ENCODE results near the gene KPTN. TPM values are rescaled to one million over a fixed set of nuclear protein-coding genes. Genes with fewer than 3 reads are reported as not detected.

Gene KPTN
- polyA plus RNA-seq, 3 donors, result 9.5 to 9.7 (median 9.5) TPM

DNA sequence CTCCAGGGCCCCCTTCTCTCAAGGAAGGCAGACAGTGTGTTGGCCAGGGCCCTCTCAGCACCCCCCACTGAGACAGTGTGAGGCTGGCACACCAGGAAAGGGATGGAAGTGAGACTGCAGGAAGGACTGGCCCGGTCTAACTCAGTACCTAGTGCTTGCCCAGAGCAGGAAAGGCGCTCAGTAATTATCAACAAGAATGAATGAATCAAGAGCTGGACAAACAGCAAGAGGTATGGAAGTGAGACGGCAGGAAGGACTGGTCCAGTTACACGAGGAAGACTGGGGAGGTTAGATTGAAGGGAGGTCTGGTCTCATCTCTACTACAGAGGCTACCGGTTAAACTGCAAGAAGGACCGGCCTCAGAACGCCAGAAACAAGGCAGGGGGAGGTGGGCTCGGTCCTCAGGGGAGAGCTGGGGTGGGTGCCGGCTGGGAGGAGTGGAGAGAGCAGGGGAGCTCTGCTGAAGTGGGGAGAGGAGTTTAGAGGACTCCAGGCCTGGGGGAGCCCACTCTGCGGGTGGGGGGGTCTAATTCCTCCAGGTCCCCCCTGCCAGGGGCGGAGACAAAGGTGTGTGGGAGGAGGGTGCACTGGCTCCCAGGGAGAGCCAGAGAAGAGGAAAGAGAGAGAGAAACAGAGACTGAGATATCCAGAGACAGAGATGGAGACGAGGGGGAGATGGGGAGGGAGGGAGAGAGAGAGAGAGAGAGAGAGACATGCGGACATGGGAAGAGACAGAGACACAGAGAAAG is 13.4 kb downstream of the KPTN start:
- DNase-seq, result no peak
- H3K4me3 ChIP-seq (replicated peaks in 1 of 3; ENCODE audit: low read depth in 2 of 3, low read length in 3 of 3), result no peak overlapping the region
- H3K9me3 ChIP-seq (replicated peaks in 1 of 2; ENCODE audit: control insufficient read depth in 1 of 2, insufficient read depth in 1 of 2, low read length in 2 of 2), result peaks cover 0 to 12% of the 10 kb centered on the region in 2 donors
- TF ChIP-seq, protein P1, sequence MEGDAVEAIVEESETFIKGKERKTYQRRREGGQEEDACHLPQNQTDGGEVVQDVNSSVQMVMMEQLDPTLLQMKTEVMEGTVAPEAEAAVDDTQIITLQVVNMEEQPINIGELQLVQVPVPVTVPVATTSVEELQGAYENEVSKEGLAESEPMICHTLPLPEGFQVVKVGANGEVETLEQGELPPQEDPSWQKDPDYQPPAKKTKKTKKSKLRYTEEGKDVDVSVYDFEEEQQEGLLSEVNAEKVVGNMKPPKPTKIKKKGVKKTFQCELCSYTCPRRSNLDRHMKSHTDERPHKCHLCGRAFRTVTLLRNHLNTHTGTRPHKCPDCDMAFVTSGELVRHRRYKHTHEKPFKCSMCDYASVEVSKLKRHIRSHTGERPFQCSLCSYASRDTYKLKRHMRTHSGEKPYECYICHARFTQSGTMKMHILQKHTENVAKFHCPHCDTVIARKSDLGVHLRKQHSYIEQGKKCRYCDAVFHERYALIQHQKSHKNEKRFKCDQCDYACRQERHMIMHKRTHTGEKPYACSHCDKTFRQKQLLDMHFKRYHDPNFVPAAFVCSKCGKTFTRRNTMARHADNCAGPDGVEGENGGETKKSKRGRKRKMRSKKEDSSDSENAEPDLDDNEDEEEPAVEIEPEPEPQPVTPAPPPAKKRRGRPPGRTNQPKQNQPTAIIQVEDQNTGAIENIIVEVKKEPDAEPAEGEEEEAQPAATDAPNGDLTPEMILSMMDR (IDR thresholded peaks at IDR 0.05), result no peak
- no peaks in the 10 kb centered on the region for H3K36me3 ChIP-seq (replicated peaks in 1 of 2; ENCODE audit: control insufficient read depth in 1 of 2, insufficient read depth in 2 of 2, low read length in 2 of 2)
- H3K9me3 Mint-ChIP-seq, result peaks cover 0 to 6% (median 3%) of the 10 kb centered on the region in 7 donors
- H3K27ac ChIP-seq (ENCODE audit: low read depth in 1 of 2, low read length in 2 of 2), result no peak overlapping the region
- H3K9ac ChIP-seq (ENCODE audit: insufficient read depth, low read length, poor library complexity, severe bottlenecking), result no peak overlapping the region
- peaks cover 16 to 54% of the 10 kb centered on the region in 2 donors for H3K27me3 ChIP-seq (ENCODE audit: control insufficient read depth in 2 of 2, insufficient read depth in 2 of 2, low read length in 2 of 2)
- no peak overlapping the region for H3K27ac Mint-ChIP-seq
- H3K27me3 Mint-ChIP-seq (ENCODE audit: low read depth in 3 of 3), result peaks cover 60 to 62% (median 60%) of the 10 kb centered on the region in 3 donors
- no peaks in the 10 kb centered on the region for H3K79me2 ChIP-seq (ENCODE audit: insufficient read depth, low read length)
- H4K20me1 ChIP-seq (ENCODE audit: insufficient read depth, low read length), result no peaks in the 10 kb centered on the region
- H3K4me2 ChIP-seq (replicated peaks; ENCODE audit: extremely low read depth, low read length, poor library complexity, severe bottlenecking), result no peak overlapping the region
- peaks cover 7% of the 10 kb centered on the region for H3K4me1 Mint-ChIP-seq
- no peak overlapping the region for H2AFZ ChIP-seq (ENCODE audit: insufficient read depth, low read depth, low read length, poor library complexity, severe bottlenecking)
- no peaks in the 10 kb centered on the region for H3K4me1 ChIP-seq (ENCODE audit: control insufficient read depth in 1 of 2, insufficient read depth in 2 of 2, low read length in 2 of 2)
- intact Hi-C loops (cut with micrococcal nuclease), result no loop called here
- H3K4me3 Mint-ChIP-seq, result peak overlapping the region in 1 of 2 donors; percentile 82
- H3K36me3 Mint-ChIP-seq, result peaks cover 2 to 4% of the 10 kb centered on the region in 2 donors
- WGBS (ENCODE audit: insufficient coverage), result 34% methylated on average over 10 of the region's 13 CpGs

DNA sequence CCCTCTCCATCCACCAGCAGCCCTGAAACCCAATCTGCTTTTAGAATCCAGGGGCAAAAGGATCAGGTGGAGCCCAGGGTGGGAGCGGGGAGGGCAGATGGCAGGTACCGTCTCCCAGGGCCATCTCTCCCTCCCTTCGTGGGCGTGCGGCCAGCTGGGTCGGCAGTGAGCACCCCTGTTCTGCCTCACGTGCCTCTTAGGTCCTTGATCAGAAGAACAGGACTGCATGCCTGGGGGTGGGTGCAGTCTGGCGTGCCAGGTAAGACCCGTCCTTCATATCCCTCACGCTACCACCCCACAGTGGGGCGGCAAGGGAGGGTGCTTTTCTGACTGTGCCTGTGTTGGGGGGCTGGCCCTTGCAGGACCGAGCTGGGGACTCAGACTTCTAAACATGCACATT is 14.3 kb downstream of the KPTN start:
- peaks cover 0 to 2% of the 10 kb centered on the region in 2 donors for H3K36me3 Mint-ChIP-seq
- 21% methylated on average over 8 of the region's 12 CpGs for WGBS (ENCODE audit: insufficient coverage)
- TF ChIP-seq, protein P1 (IDR thresholded peaks at IDR 0.05), result no peak
- Histone ChIP-seq H3K27ac (ENCODE audit: low read depth in 1 of 2, low read length in 2 of 2) (no peak overlapping the region), H3K79me2 (ENCODE audit: insufficient read depth, low read length) (no peaks in the 10 kb centered on the region), H2AFZ (ENCODE audit: insufficient read depth, low read depth, low read length, poor library complexity, severe bottlenecking) (no peak overlapping the region), H3K9ac (ENCODE audit: insufficient read depth, low read length, poor library complexity, severe bottlenecking) (no peak overlapping the region), H3K27me3 (ENCODE audit: control insufficient read depth in 2 of 2, insufficient read depth in 2 of 2, low read length in 2 of 2) (peaks cover 16 to 54% of the 10 kb centered on the region in 2 donors), H3K9me3 (replicated peaks in 1 of 2; ENCODE audit: control insufficient read depth in 1 of 2, insufficient read depth in 1 of 2, low read length in 2 of 2) (peaks cover 0 to 12% of the 10 kb centered on the region in 2 donors), H3K4me1 (ENCODE audit: control insufficient read depth in 1 of 2, insufficient read depth in 2 of 2, low read length in 2 of 2) (no peaks in the 10 kb centered on the region), H4K20me1 (ENCODE audit: insufficient read depth, low read length) (no peaks in the 10 kb centered on the region), H3K36me3 (replicated peaks in 1 of 2; ENCODE audit: control insufficient read depth in 1 of 2, insufficient read depth in 2 of 2, low read length in 2 of 2) (no peaks in the 10 kb centered on the region), H3K4me3 (replicated peaks in 1 of 3; ENCODE audit: low read depth in 2 of 3, low read length in 3 of 3) (no peak overlapping the region), H3K4me2 (replicated peaks; ENCODE audit: extremely low read depth, low read length, poor library complexity, severe bottlenecking) (no peak overlapping the region)
- no peak overlapping the region for H3K27ac Mint-ChIP-seq
- H3K4me1 Mint-ChIP-seq, result peaks cover 7% of the 10 kb centered on the region
- intact Hi-C loops (cut with micrococcal nuclease), result no loop called here
- H3K4me3 Mint-ChIP-seq, result peak overlapping the region in 1 of 2 donors; percentile 35
- no peak for DNase-seq
- H3K9me3 Mint-ChIP-seq, result peaks cover 0 to 6% (median 3%) of the 10 kb centered on the region in 7 donors
- peaks cover 57 to 63% (median 62%) of the 10 kb centered on the region in 3 donors for H3K27me3 Mint-ChIP-seq (ENCODE audit: low read depth in 3 of 3)
